Muscle of arm (tissue), 12 donors: ENCODE measurements around the gene DLG2. TPM values are rescaled to one million over a fixed set of nuclear protein-coding genes. Genes with fewer than 3 reads are reported as not detected.

Experiments
- DNase-seq: peaks from one replicate; pipeline ENCODE4 v3.0.0-alpha.2; 2013
- polyA plus RNA-seq, 12 donors: library from polyadenylated mRNA; unstranded; fragments of 120-200 nt; gene quantifications; one replicate each; pipeline ENCODE4 v1.2.1, GENCODE V29; 2013; ENCODE audit not compliant: insufficient read length in 12 of 12

Gene DLG2
- polyA plus RNA-seq, 12 donors = 8.3 to 18.2 (median 14.0) TPM; not detected in 1

GRCh38 chr11:83409476-83409875 lies 2217.7 kb downstream of the DLG2 start:
- no peak for DNase-seq

GRCh38 chr11:83408946-83409345 lies 2218.2 kb downstream of the DLG2 start:
- DNase-seq = no peak

Other genes with a start within 250 kb of the DLG2 start
- gene TMEM126B, start 1.2 kb upstream of the DLG2 start, polyA plus RNA-seq = 10 to 100 TPM in 11 of 12 donors, not detected in 1; 34.5 to 55.3 (median 45.6) TPM
- gene TMEM126A, start 20.6 kb upstream of the DLG2 start, polyA plus RNA-seq = 10 to 100 TPM in 11 of 12 donors, not detected in 1; 19.3 to 46.2 (median 39.9) TPM
- 10 to 100 TPM in 11 of 12 donors, not detected in 1; 38.9 to 80.0 (median 56.5) TPM for gene CREBZF, start 37.8 kb upstream of the DLG2 start, polyA plus RNA-seq
- gene CCDC89, start 58.9 kb upstream of the DLG2 start, polyA plus RNA-seq = 1 to 10 TPM in 10 of 12 donors, not detected in 2; 1.6 to 2.5 (median 2.1) TPM
- gene SYTL2, start 183.8 kb upstream of the DLG2 start, polyA plus RNA-seq = 100 to 1,000 TPM in 5 of 12 donors, 10 to 100 TPM in 6, not detected in 1; 47.7 to 129 (median 85.4) TPM
- not detected for gene CCDC83, start 228.0 kb upstream of the DLG2 start, polyA plus RNA-seq